GM12878 (cell line): ENCODE results near the gene MOGAT3. TPM values are rescaled to one million over a fixed set of nuclear protein-coding genes. Genes with fewer than 3 reads are reported as not detected.

Source experiments
- BCL11A ChIP-seq: IDR thresholded peaks from 2 replicates; pipeline ENCODE4 v1.6.1; 2011; ENCODE audit warnings: low read depth, low read length
- BCL3 ChIP-seq: IDR thresholded peaks from 2 replicates; pipeline ENCODE4 v1.6.1; 2011; ENCODE audit warnings: borderline replicate concordance, low read depth, mild to moderate bottlenecking, moderate library complexity, low read length; ENCODE audit not compliant: insufficient read depth, poor library complexity, severe bottlenecking
- CBX5 ChIP-seq: sonication (generic); IDR thresholded peaks from 2 replicates; pipeline ENCODE4 v1.6.1; 2016; ENCODE audit warnings: low read depth, moderate library complexity, mild to moderate bottlenecking, inconsistent platforms
- CEBPZ ChIP-seq: fragments of 150-350 bp; IDR thresholded peaks from 2 replicates; pipeline ENCODE4 v1.6.1; 2016; ENCODE audit warnings: low read depth, low read length
- CHD4 ChIP-seq: fragments of 200-600 bp; sonication (generic); IDR thresholded peaks from 2 replicates; pipeline ENCODE4 v1.6.1; 2016; ENCODE audit warnings: mild to moderate bottlenecking
- CTCF ChIP-seq, 3 experiments: IDR thresholded peaks in 2 of 3; conservative IDR thresholded peaks in 1 of 3; 2 replicates each; pipeline ENCODE4 v1.5.1; 2011; ENCODE audit warnings: low read depth in 3 of 3, low read length in 3 of 3, mild to moderate bottlenecking in 3 of 3, control low read depth in 2 of 3, moderate library complexity in 2 of 3, inconsistent platforms in 1 of 3, mixed read lengths in 1 of 3; ENCODE audit not compliant: control insufficient read depth in 2 of 3, insufficient read depth in 1 of 3; ENCODE audit errors: extremely low read depth in 1 of 3
- DPF2 ChIP-seq: fragments of 450-650 bp; IDR thresholded peaks from 2 replicates; pipeline ENCODE4 v1.6.1; 2017; ENCODE audit warnings: mild to moderate bottlenecking
- E4F1 ChIP-seq: fragments of 450-650 bp; IDR thresholded peaks from 2 replicates; pipeline ENCODE4 v1.6.1; 2018; ENCODE audit warnings: borderline replicate concordance, mild to moderate bottlenecking; ENCODE audit not compliant: partially characterized antibody
- FOXM1 ChIP-seq: IDR thresholded peaks from 2 replicates; pipeline ENCODE4 v1.6.1; 2012; ENCODE audit warnings: low read depth, mild to moderate bottlenecking, inconsistent platforms, low read length, moderate library complexity
- GATAD2B ChIP-seq: fragments of 450-650 bp; conservative IDR thresholded peaks from 2 replicates; pipeline ENCODE4 v1.6.1; 2017; ENCODE audit warnings: low read depth, mild to moderate bottlenecking, moderate library complexity
- IKZF2 ChIP-seq, 2 experiments: fragments of 450-650 bp; IDR thresholded peaks; 2 replicates each; pipeline ENCODE4 v1.6.1; 2017; ENCODE audit warnings: mild to moderate bottlenecking in 2 of 2, moderate library complexity in 2 of 2
- JUND ChIP-seq: IDR thresholded peaks from 2 replicates; pipeline ENCODE4 v1.6.1; 2012; ENCODE audit warnings: low read depth, mild to moderate bottlenecking, low read length, improper control_type of control experiment, moderate library complexity
- MLLT1 ChIP-seq: fragments of 450-650 bp; IDR thresholded peaks from 2 replicates; pipeline ENCODE4 v1.6.1; 2016; ENCODE audit warnings: mild to moderate bottlenecking
- RBBP5 ChIP-seq: fragments of 200-600 bp; sonication (generic); conservative IDR thresholded peaks from 2 replicates; pipeline ENCODE4 v1.6.1; 2016
- SRF ChIP-seq, 2 experiments: IDR thresholded peaks; 2 replicates each; pipeline ENCODE4 v1.6.1; 2011; ENCODE audit warnings: low read depth in 2 of 2, low read length in 2 of 2, mild to moderate bottlenecking in 1 of 2, moderate library complexity in 1 of 2
- USF1 ChIP-seq: IDR thresholded peaks from 2 replicates; pipeline ENCODE4 v1.6.1; 2011; ENCODE audit warnings: borderline replicate concordance, low read depth, mild to moderate bottlenecking, moderate library complexity, mixed read lengths, low read length; ENCODE audit not compliant: insufficient read depth; ENCODE audit errors: extremely low read length
- ZNF217 ChIP-seq: fragments of 450-650 bp; IDR thresholded peaks from 2 replicates; pipeline ENCODE4 v1.6.1; 2017; ENCODE audit warnings: antibody characterized with exemption, mild to moderate bottlenecking
- polyA plus RNA-seq, 11 experiments: library from polyadenylated mRNA; depleted of rRNA in 4 of 11; unstranded in 6 of 11; stranded (reverse) in 5 of 11; fragments of >200 nt; fragmentation: Nextera tagmentation in 4 of 11; fragmentation: Illumina TruSeq in 1 of 11; extraction: Ambion mirVana in 4 of 11; extraction: Trizol in 1 of 11; gene quantifications; 1 replicate in 1 of 11; 2 replicates in 10 of 11; pipeline versions ENCODE4 v1.2.1 to v1.2.3, GENCODE V29; 2011 to 2016; ENCODE audit warnings: inconsistent platforms in 2 of 11, missing spikeins in 2 of 11, low read depth in 1 of 11
- total RNA-seq, 4 experiments: library from RNA; depleted of rRNA in 3 of 4; stranded (reverse); fragments of >200 nt in 3 of 4; fragmentation: Illumina TruSeq in 1 of 4; extraction: Trizol in 1 of 4; gene quantifications; 2 replicates each; pipeline versions ENCODE4 v1.2.1 to v1.2.3, GENCODE V29; 2013 to 2021

Gene MOGAT3
- total and polyA plus RNA-seq, 10 of the 15 experiments (the other 5 are each of a cell fraction or from before 2014, with no cell fraction given), result 0.11 TPM; not detected in 9

GRCh38 chr7:101244375-101245146 lies 43.7 kb upstream of the MOGAT3 start, which contains the start of gene FIS1 (continued):
- TF ChIP-seq BCL3 (no peak), FOXM1 (no peak; the same call in 1 of the 2 replicates), SRF (IDR thresholded peaks at IDR 0.05; ENCODE audit: low read depth in 2 of 2, low read length in 2 of 2) (no peak), ZNF217 (no peak), CTCF (IDR thresholded peaks at IDR 0.05 in 2 of 3, conservative IDR thresholded peaks at IDR 0.05 in 1 of 3; ENCODE audit: control insufficient read depth in 2 of 3, extremely low read depth in 1 of 3, insufficient read depth in 1 of 3, low read depth in 3 of 3, low read length in 3 of 3) (peak; percentile 79 to 95 (median 89); a peak in 5 of 6 replicates), GATAD2B (0 out of 2 replicates have a peak, but pooled peaks have one; percentile 72), IKZF2 (IDR thresholded peaks at IDR 0.05) (peak in 1 of 2 experiments; percentile 14; a peak in 1 of 4 replicates), CEBPZ (no peak), USF1 (peak; percentile 54), DPF2 (peak; percentile 54), BCL11A (no peak), CHD4 (no peak), RBBP5 (no peak), CBX5 (0 out of 2 replicates have a peak, but pooled peaks have one; percentile 51), E4F1 (no peak), JUND (no peak), MLLT1 (no peak)
